Activated T-cell treated with anti-CD3 and anti-CD28 coated beads for 1 hour (primary cell): ENCODE measurements around the gene P2RY13.

Experiments used
- DNase-seq: peaks from one replicate; pipeline ENCODE4 v3.0.0-alpha.2; 2020; ENCODE audit warnings: low read depth

Gene P2RY13

GRCh38 chr3:151293127-151293526 lies 36.2 kb downstream of the P2RY13 start:
- no peak for DNase-seq

GRCh38 chr3:151290673-151291072 lies 38.7 kb downstream of the P2RY13 start:
- DNase-seq, result no peak

GRCh38 chr3:151289445-151289844 lies 39.9 kb downstream of the P2RY13 start:
- DNase-seq, result no peak

GRCh38 chr3:151285940-151286339 lies 43.4 kb downstream of the P2RY13 start:
- no peak for DNase-seq

- no peak for DNase-seq
These were observed 45.4 kb downstream of the P2RY13 start for GRCh38 chr3:151283907-151284461.

GRCh38 chr3:151283387-151283786 lies 46.0 kb downstream of the P2RY13 start:
- no peak for DNase-seq

- no peak for DNase-seq
These were observed 46.4 kb downstream of the P2RY13 start for GRCh38 chr3:151282921-151283320.

GRCh38 chr3:151281671-151282324 lies 47.6 kb downstream of the P2RY13 start:
- no peak for DNase-seq

- DNase-seq, result no peak
These were observed 51.1 kb downstream of the P2RY13 start, which contains the start of gene P2RY14 for GRCh38 chr3:151278230-151278629. TSS of gene P2RY14 (minus strand) at chr3:151278542. CDS start at chr3:151214316, 64,226 bp downstream.

- no peak for DNase-seq
These were observed 52.7 kb downstream of the P2RY13 start for GRCh38 chr3:151276687-151277042.
